OCI-LY3 (cell line): Measurements from ENCODE around the gene RXRA.

ENCODE experiments used
- H2AFZ ChIP-seq: fragments of 200-600, 300-600 bp; shearing (Covaris generic); 2 replicates; pipeline ENCODE4 v1.6.0; 2014; ENCODE audit warnings: antibody characterized with exemption, low read depth, low read length
- H3K27ac ChIP-seq: fragments of 200-600, 300-600 bp; sonication (generic); 2 replicates; pipeline ENCODE4 v1.5.1; 2014; ENCODE audit warnings: mild to moderate bottlenecking, low read length, moderate library complexity, mixed read lengths
- H3K27me3 ChIP-seq: fragments of 200-600, 300-600 bp; sonication (generic); 2 replicates; pipeline ENCODE4 v1.6.1; 2014; ENCODE audit warnings: low read depth, low read length, mixed read lengths
- H3K36me3 ChIP-seq: fragments of 200-600, 300-600 bp; sonication (generic); replicated peaks from 2 replicates; pipeline ENCODE3; 2014; ENCODE audit warnings: low read depth, low read length, mixed read lengths
- H3K4me1 ChIP-seq: fragments of 300-600, 200-600 bp; sonication (generic); 2 replicates; pipeline ENCODE4 v1.6.1; 2014; ENCODE audit warnings: low read length, mixed read lengths
- H3K4me2 ChIP-seq: fragments of 200-600, 300-600 bp; sonication (generic); 2 replicates; pipeline ENCODE4 v1.6.1; 2014; ENCODE audit warnings: low read length, mixed read lengths
- H3K4me3 ChIP-seq: fragments of 300-600, 200-600 bp; sonication (generic); 2 replicates; pipeline ENCODE4 v1.5.1; 2014; ENCODE audit warnings: antibody characterized with exemption, mild to moderate bottlenecking, low read length, moderate library complexity
- H3K79me2 ChIP-seq: fragments of 300-600, 200-600 bp; shearing (Covaris generic); 2 replicates; pipeline ENCODE4 v1.6.1; 2014; ENCODE audit warnings: mild to moderate bottlenecking, low read length, mixed read lengths
- H3K9ac ChIP-seq: fragments of 300-600, 200-600 bp; shearing (Covaris generic); 2 replicates; pipeline ENCODE4 v1.6.0; 2014; ENCODE audit warnings: mild to moderate bottlenecking, low read length, moderate library complexity
- H3K9me3 ChIP-seq: fragments of 200-600, 300-600 bp; shearing (Covaris generic); 2 replicates; pipeline ENCODE4 v1.6.1; 2014; ENCODE audit warnings: low read length, mixed read lengths; ENCODE audit not compliant: insufficient read depth
- H4K20me1 ChIP-seq: fragments of 200-600, 300-600 bp; sonication (generic); 2 replicates; pipeline ENCODE4 v1.6.1; 2016; ENCODE audit warnings: low read length, mixed read lengths; ENCODE audit not compliant: insufficient read depth
- EZH2phosphoT487 ChIP-seq: fragments of 200-600 bp; shearing (Covaris generic); IDR thresholded peaks from 2 replicates; pipeline ENCODE4 v1.6.1; 2018; ENCODE audit warnings: antibody characterized with exemption, mixed run types, low read depth
- TF ChIP-seq, protein P1 (sequence below): fragments of 200-600, 300-600 bp; sonication (generic); IDR thresholded peaks from 2 replicates; pipeline ENCODE4 v1.5.1; 2014; ENCODE audit warnings: antibody characterized with exemption, low read length, low read depth

RXRA gene

DNA sequence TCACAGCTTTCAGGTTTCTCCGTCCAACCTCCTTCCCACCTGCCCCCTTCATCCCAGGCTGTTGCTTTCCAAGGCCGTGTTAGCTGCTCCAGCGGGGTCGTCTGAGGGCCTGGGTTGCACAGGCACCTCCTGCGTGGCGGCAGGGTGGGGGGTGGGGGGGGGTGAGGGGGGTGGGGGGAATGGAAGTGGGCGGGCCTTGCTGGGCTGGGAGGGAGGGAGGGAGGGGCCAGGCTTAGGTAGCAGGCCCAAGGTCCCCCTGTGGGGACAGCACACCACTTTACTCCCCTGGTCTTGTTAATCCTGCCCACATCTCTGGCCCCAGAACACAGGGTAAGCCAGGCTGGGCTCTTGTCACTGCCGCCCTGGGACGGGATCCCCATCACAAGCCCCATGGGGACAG lies 99.1 kb downstream of the RXRA start:
- Histone ChIP-seq H2AFZ (no peak overlapping the region), H3K9ac (no peak overlapping the region), H3K4me3 (no peak overlapping the region), H3K9me3 (no peaks in the 10 kb centered on the region), H3K4me2 (no peak overlapping the region), H3K36me3 (peaks cover 19% of the 10 kb centered on the region), H3K27ac (no peak overlapping the region), H4K20me1 (0 out of 2 replicates have a peak, but pooled peaks cover 7% of the 10 kb centered on the region), H3K4me1 (peaks cover 26% of the 10 kb centered on the region), H3K79me2 (no peaks in the 10 kb centered on the region), H3K27me3 (no peaks in the 10 kb centered on the region)
- TF ChIP-seq EZH2phosphoT487 = no peak
- TF ChIP-seq, protein P1, sequence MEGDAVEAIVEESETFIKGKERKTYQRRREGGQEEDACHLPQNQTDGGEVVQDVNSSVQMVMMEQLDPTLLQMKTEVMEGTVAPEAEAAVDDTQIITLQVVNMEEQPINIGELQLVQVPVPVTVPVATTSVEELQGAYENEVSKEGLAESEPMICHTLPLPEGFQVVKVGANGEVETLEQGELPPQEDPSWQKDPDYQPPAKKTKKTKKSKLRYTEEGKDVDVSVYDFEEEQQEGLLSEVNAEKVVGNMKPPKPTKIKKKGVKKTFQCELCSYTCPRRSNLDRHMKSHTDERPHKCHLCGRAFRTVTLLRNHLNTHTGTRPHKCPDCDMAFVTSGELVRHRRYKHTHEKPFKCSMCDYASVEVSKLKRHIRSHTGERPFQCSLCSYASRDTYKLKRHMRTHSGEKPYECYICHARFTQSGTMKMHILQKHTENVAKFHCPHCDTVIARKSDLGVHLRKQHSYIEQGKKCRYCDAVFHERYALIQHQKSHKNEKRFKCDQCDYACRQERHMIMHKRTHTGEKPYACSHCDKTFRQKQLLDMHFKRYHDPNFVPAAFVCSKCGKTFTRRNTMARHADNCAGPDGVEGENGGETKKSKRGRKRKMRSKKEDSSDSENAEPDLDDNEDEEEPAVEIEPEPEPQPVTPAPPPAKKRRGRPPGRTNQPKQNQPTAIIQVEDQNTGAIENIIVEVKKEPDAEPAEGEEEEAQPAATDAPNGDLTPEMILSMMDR = no peak

DNA sequence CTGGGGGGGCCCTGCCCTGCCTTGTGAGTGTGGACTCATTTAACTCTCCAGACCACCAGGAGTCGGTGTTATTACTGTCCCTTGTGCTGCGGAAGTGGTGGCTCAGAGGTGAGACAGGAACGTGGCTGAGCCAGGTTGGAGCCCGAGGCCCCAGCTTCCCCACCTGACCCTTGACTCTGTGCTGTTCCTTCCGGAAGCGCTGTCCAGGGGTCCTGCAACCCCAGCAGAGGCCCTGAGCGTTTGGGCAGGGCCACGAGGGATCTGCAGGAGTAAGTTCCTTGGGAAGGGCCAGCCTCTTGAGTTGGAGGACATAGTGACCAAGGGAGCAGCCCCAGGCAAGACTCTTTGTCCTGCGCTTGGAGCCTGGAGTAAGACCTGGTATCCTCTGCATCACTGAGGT lies 99.6 kb downstream of the RXRA start:
- Histone ChIP-seq H3K27me3 (no peaks in the 10 kb centered on the region), H4K20me1 (0 out of 2 replicates have a peak, but pooled peaks cover 3% of the 10 kb centered on the region), H3K4me1 (peaks cover 26% of the 10 kb centered on the region), H3K27ac (no peak overlapping the region), H3K36me3 (peaks cover 16% of the 10 kb centered on the region), H3K9me3 (no peaks in the 10 kb centered on the region), H3K4me3 (no peak overlapping the region), H3K79me2 (no peaks in the 10 kb centered on the region), H3K9ac (no peak overlapping the region), H3K4me2 (no peak overlapping the region), H2AFZ (no peak overlapping the region)
- TF ChIP-seq, protein P1 = no peak
- no peak for TF ChIP-seq EZH2phosphoT487

DNA sequence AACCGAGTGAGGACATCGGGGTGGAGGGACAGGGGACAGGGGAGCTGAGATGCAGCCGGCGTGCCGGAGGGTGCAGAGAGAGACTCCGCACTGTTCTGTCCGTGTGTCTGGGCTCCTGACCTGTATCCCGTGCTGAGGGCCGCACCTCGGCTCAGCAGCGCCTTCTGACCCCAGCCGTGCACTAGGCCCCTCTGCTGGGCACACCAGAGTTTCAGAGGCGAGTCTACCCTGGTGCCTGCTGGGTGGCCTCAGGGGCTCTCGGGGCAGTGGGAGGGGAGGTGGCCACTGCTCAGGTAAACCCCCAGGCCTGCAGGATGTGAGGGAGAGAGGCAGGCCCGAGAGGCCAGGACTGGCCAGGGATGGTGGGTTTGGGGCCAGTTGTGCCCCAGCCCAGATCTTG lies 100.2 kb downstream of the RXRA start:
- no peak overlapping the region for H3K4me3 ChIP-seq
- no peaks in the 10 kb centered on the region for H3K79me2 ChIP-seq
- no peaks in the 10 kb centered on the region for H3K27me3 ChIP-seq
- no peaks in the 10 kb centered on the region for H3K9me3 ChIP-seq
- H3K4me2 ChIP-seq = no peak overlapping the region
- H4K20me1 ChIP-seq = 0 out of 2 replicates have a peak, but pooled peaks cover 3% of the 10 kb centered on the region
- peaks cover 26% of the 10 kb centered on the region for H3K4me1 ChIP-seq
- H3K27ac ChIP-seq = no peak overlapping the region
- TF ChIP-seq, protein P1 = no peak
- TF ChIP-seq EZH2phosphoT487 = no peak
- H3K9ac ChIP-seq = no peak overlapping the region
- no peak overlapping the region for H2AFZ ChIP-seq
- H3K36me3 ChIP-seq = peaks cover 16% of the 10 kb centered on the region

DNA sequence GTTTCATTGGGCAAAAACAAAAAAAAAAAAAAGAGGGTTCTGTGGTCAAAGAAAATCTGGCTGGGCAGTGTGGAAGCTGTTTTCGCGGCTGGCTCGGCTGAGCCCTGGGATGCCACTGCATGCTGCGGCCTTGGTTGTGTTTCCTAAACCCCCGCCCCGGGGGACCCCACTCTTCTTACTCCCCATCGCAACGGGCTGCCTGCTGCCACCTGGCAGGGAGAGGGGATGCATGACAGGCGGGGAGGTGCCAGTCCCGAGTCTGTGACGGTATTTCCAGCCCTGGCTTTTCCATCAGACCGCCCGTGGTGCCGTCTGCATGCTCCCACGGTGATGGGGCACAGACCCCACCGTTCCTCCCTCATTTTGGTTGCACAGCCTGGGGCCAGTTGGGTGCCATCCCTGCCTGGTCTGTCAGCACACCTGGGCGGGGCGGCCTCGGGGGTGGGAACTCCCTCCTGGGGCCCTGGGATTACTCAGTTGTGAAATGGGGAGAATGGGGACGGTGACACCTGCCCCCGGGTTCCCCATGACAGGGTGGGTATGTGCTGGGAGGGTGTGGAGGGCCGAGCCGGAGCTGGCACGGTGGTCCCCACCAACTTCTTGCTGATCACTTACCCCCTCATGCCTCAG lies 101.0 kb downstream of the RXRA start:
- Histone ChIP-seq H2AFZ (no peak overlapping the region), H3K27me3 (no peaks in the 10 kb centered on the region), H4K20me1 (0 out of 2 replicates have a peak, but pooled peaks cover 3% of the 10 kb centered on the region), H3K9ac (no peak overlapping the region; the same call in 1 of the 2 replicates), H3K4me1 (peaks cover 26% of the 10 kb centered on the region), H3K9me3 (no peaks in the 10 kb centered on the region), H3K4me2 (peak overlapping the region; percentile 39), H3K4me3 (no peak overlapping the region), H3K79me2 (no peaks in the 10 kb centered on the region), H3K36me3 (peaks cover 15% of the 10 kb centered on the region), H3K27ac (no peak overlapping the region)
- TF ChIP-seq EZH2phosphoT487 = no peak
- TF ChIP-seq, protein P1 = peak; percentile 31; the same call in 1 of the 2 replicates
